ENCODE measurements around the gene TCTN1.

The TCTN1 gene

DNA sequence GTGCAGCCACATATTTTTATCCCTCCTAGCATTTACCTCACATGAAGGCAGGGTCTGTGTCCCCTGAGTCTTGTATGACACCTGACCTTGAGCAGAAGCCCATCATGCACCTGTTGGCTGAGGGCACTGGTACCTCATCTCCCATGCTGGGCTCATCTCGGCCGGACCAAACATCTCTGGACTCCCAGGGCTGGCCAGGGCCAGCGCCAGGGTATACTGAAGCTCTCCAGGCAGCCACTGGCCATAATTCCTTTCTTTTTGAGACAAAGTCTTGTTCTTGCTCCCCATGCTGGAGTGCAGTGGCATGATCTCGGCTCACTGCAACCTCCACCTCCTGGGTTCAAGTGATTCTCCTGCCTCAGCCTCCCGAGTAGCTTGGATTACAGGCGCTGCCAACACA, 53.0 kb downstream of the TCTN1 start:
- H4K20me1 ChIP-seq (ENCODE audit: insufficient read depth, low read length) = no peaks in the 10 kb centered on the region
- H3K9me3 ChIP-seq (ENCODE audit: insufficient read depth, low read length, severe bottlenecking) = peaks cover 9% of the 10 kb centered on the region
- no peak overlapping the region for H3K4me3 ChIP-seq (ENCODE audit: low read depth in 1 of 2, low read length in 2 of 2)
- no peaks in the 10 kb centered on the region for H3K4me1 ChIP-seq (ENCODE audit: insufficient read depth, low read length)
- H3K36me3 ChIP-seq (ENCODE audit: insufficient read depth, low read length) = no peaks in the 10 kb centered on the region
- ATAC-seq (ENCODE audit: insufficient read depth, low read depth) (no peak), DNase-seq (no peak)
- no peak for TF ChIP-seq EZH2 (IDR thresholded peaks at IDR 0.05; ENCODE audit: borderline replicate concordance, low read depth, low read length, severe bottlenecking)
- TF ChIP-seq, protein P1, sequence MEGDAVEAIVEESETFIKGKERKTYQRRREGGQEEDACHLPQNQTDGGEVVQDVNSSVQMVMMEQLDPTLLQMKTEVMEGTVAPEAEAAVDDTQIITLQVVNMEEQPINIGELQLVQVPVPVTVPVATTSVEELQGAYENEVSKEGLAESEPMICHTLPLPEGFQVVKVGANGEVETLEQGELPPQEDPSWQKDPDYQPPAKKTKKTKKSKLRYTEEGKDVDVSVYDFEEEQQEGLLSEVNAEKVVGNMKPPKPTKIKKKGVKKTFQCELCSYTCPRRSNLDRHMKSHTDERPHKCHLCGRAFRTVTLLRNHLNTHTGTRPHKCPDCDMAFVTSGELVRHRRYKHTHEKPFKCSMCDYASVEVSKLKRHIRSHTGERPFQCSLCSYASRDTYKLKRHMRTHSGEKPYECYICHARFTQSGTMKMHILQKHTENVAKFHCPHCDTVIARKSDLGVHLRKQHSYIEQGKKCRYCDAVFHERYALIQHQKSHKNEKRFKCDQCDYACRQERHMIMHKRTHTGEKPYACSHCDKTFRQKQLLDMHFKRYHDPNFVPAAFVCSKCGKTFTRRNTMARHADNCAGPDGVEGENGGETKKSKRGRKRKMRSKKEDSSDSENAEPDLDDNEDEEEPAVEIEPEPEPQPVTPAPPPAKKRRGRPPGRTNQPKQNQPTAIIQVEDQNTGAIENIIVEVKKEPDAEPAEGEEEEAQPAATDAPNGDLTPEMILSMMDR (IDR thresholded peaks at IDR 0.05; ENCODE audit: borderline replicate concordance, extremely low read depth, low read length, poor library complexity, severe bottlenecking) = no peak
- no peak overlapping the region for H2AFZ ChIP-seq (ENCODE audit: low read depth, low read length)
- H3K79me2 ChIP-seq (ENCODE audit: insufficient read depth, low read length) = no peaks in the 10 kb centered on the region
- no peak overlapping the region for H3K27ac ChIP-seq (ENCODE audit: low read length)
- H3K4me2 ChIP-seq (ENCODE audit: insufficient read depth, low read length) = no peak overlapping the region
- no peak overlapping the region for H3K9ac ChIP-seq (ENCODE audit: low read depth, low read length)
- H3K27me3 ChIP-seq (ENCODE audit: insufficient read depth, low read length, poor library complexity) = no peaks in the 10 kb centered on the region

DNA sequence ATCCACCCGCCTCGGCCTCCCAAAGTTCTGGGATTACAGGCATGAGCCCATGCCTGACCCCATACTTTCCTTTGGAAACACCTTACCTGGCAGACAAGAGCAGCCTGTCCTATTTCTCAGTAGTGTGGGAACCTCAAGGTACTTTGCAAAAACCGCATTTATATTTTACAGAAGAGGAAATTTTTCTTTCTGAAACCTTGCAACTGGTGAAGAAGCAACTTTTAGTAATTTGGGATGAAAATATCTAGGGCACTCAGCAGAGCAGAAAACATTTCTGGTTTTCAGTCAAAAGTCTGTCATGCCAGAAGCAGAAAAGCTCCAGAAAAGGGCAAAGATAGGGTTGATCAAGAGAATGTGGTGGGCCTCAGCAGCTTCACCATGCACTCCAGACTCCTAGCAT, 53.7 kb downstream of the TCTN1 start:
- Histone ChIP-seq H3K27me3 (ENCODE audit: insufficient read depth, low read length, poor library complexity) (no peaks in the 10 kb centered on the region), H3K36me3 (ENCODE audit: insufficient read depth, low read length) (no peaks in the 10 kb centered on the region), H3K79me2 (ENCODE audit: insufficient read depth, low read length) (no peaks in the 10 kb centered on the region), H3K9me3 (ENCODE audit: insufficient read depth, low read length, severe bottlenecking) (peaks cover 9% of the 10 kb centered on the region), H2AFZ (ENCODE audit: low read depth, low read length) (no peak overlapping the region), H3K4me3 (ENCODE audit: low read depth in 1 of 2, low read length in 2 of 2) (no peak overlapping the region), H3K9ac (ENCODE audit: low read depth, low read length) (no peak overlapping the region), H3K4me2 (ENCODE audit: insufficient read depth, low read length) (no peak overlapping the region), H3K4me1 (ENCODE audit: insufficient read depth, low read length) (no peaks in the 10 kb centered on the region), H3K27ac (ENCODE audit: low read length) (no peak overlapping the region), H4K20me1 (ENCODE audit: insufficient read depth, low read length) (no peaks in the 10 kb centered on the region)
- no peak for TF ChIP-seq EZH2 (IDR thresholded peaks at IDR 0.05; ENCODE audit: borderline replicate concordance, low read depth, low read length, severe bottlenecking)
- ATAC-seq (ENCODE audit: insufficient read depth, low read depth) (no peak), DNase-seq (no peak)

DNA sequence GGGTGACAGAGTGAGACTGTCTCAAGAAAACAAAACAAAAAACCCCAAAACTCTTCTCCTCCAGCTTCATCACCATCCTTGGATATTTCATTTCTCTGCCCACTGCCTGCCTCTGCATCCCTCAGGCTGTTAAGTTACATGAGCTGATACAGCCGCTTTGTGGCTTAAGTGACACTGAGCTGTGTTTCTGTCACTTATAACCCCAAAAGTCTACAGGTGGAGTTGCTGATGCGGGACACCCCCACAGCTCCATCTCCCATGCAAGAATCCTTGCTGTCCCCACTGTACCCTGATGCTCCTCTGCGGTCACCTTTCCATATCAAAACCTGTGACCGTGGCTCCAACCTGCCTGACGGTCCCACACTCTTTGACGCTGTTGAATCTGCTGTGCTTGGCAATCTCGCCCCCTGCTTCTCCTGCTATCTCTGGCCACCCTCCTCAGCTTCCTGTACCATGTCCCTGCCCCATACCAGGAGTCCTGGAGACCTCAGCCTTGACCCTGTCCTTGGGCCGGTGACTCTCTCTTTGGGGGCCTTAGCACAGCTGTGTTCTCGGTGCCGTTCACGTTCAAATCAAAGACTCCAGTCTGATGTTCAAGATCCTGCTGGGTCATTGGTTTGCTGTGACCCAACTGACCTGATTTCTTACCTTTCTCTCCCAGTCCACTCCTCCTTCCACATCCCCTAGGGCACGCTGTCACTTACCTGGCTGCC, 54.7 kb downstream of the TCTN1 start:
- H2AFZ ChIP-seq (ENCODE audit: low read depth, low read length) = no peak overlapping the region
- DNase-seq (no peak), ATAC-seq (ENCODE audit: insufficient read depth, low read depth) (no peak)
- H3K27ac ChIP-seq (ENCODE audit: low read length) = no peak overlapping the region
- no peak for TF ChIP-seq EZH2 (IDR thresholded peaks at IDR 0.05; ENCODE audit: borderline replicate concordance, low read depth, low read length, severe bottlenecking)
- TF ChIP-seq, protein P1 (IDR thresholded peaks at IDR 0.05; ENCODE audit: borderline replicate concordance, extremely low read depth, low read length, poor library complexity, severe bottlenecking) = no peak
- H3K79me2 ChIP-seq (ENCODE audit: insufficient read depth, low read length) = no peaks in the 10 kb centered on the region
- no peaks in the 10 kb centered on the region for H3K4me1 ChIP-seq (ENCODE audit: insufficient read depth, low read length)
- H3K4me3 ChIP-seq (ENCODE audit: low read depth in 1 of 2, low read length in 2 of 2) = no peak overlapping the region
- no peaks in the 10 kb centered on the region for H4K20me1 ChIP-seq (ENCODE audit: insufficient read depth, low read length)
- H3K9ac ChIP-seq (ENCODE audit: low read depth, low read length) = no peak overlapping the region
- H3K27me3 ChIP-seq (ENCODE audit: insufficient read depth, low read length, poor library complexity) = no peaks in the 10 kb centered on the region
- H3K36me3 ChIP-seq (ENCODE audit: insufficient read depth, low read length) = no peaks in the 10 kb centered on the region
- peaks cover 9% of the 10 kb centered on the region for H3K9me3 ChIP-seq (ENCODE audit: insufficient read depth, low read length, severe bottlenecking)
- H3K4me2 ChIP-seq (ENCODE audit: insufficient read depth, low read length) = no peak overlapping the region

DNA sequence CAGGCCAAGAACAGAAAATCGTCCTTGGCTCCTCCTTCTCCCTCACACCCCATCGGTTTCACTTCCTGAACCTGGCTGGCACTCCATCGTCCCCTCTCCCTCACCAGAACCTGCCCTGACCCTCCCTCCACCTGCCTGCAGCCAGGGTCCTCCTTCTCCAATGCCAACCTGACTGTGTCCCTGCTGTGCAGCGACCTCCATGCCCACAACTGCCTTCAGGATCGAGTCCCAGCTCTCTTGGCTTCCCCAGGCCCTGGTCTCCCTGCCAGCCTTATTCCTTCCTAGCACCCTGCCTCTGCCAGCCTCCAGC, 55.2 kb downstream of the TCTN1 start:
- Histone ChIP-seq H3K4me3 (ENCODE audit: low read depth in 1 of 2, low read length in 2 of 2) (no peak overlapping the region), H4K20me1 (ENCODE audit: insufficient read depth, low read length) (no peaks in the 10 kb centered on the region), H3K79me2 (ENCODE audit: insufficient read depth, low read length) (no peaks in the 10 kb centered on the region), H3K27ac (ENCODE audit: low read length) (no peak overlapping the region), H3K4me2 (ENCODE audit: insufficient read depth, low read length) (no peak overlapping the region), H2AFZ (ENCODE audit: low read depth, low read length) (no peak overlapping the region), H3K4me1 (ENCODE audit: insufficient read depth, low read length) (no peaks in the 10 kb centered on the region), H3K9me3 (ENCODE audit: insufficient read depth, low read length, severe bottlenecking) (peaks cover 9% of the 10 kb centered on the region), H3K36me3 (ENCODE audit: insufficient read depth, low read length) (no peaks in the 10 kb centered on the region; the same call in 1 of the 2 replicates), H3K9ac (ENCODE audit: low read depth, low read length) (no peak overlapping the region), H3K27me3 (ENCODE audit: insufficient read depth, low read length, poor library complexity) (no peaks in the 10 kb centered on the region)
- ATAC-seq (ENCODE audit: insufficient read depth, low read depth) = no peak
- TF ChIP-seq, protein P1 (IDR thresholded peaks at IDR 0.05; ENCODE audit: borderline replicate concordance, extremely low read depth, low read length, poor library complexity, severe bottlenecking) = no peak
- TF ChIP-seq EZH2 (IDR thresholded peaks at IDR 0.05; ENCODE audit: borderline replicate concordance, low read depth, low read length, severe bottlenecking) = no peak
- no peak for DNase-seq
